Renal pelvis (tissue), 4 donors: ENCODE results near the gene ST6GAL2. TPM values are rescaled to one million over a fixed set of nuclear protein-coding genes. Genes with fewer than 3 reads are reported as not detected.

Experiments used
- DNase-seq: peaks from one replicate; pipeline ENCODE4 v3.0.0-alpha.2; 2013
- polyA plus RNA-seq, 3 donors: library from polyadenylated mRNA; unstranded; fragments of 120-200 nt; gene quantifications; one replicate each; pipeline ENCODE4 v1.2.1, GENCODE V29; 2013; ENCODE audit not compliant: insufficient read length in 3 of 3

Gene ST6GAL2
- polyA plus RNA-seq, 3 donors, result 11.5 to 18.7 (median 14.6) TPM

DNA sequence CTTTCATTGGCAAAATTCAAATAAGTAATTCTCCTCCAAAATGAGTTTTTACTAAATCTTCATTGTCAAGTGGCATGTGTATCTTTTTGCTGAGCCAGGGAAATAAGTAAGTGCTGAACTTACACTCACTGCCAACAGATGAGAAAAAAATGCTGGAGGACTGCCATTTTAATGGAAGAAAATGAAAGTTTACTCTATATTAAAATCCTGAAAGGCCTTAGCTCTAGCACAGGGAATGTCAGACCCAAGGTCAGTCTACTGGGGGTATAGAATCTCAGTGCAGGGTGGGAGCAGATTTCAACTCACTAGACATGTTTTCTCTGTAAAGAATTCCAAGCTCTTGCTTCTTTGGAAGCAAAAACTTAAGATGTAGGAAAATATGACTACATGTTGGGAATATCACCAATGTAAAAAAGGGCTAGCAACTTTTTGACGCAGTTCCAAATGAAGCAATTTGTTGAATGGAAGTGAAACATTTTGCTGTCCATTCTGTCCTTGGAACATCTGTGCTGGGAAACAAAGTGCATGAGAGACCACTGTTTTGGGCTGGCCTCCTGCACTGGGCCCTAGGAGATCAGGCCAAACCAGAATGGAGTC, 127.0 kb downstream of the ST6GAL2 start:
- DNase-seq, result no peak
